Fibroblast of lung (primary cell): ENCODE data around the gene PPAT. TPM values are rescaled to one million over a fixed set of nuclear protein-coding genes. Genes with fewer than 3 reads are reported as not detected.
"Not testable (repeated sequence)": the region's sequence is repeated elsewhere in the genome, so short reads cannot be mapped to it uniquely, and the experiment has no call there.

ENCODE experiments used
- DNase-seq, 2 donors: peaks; one replicate each; pipeline versions ENCODE4 v3.0.0 to v3.0.0-alpha.2; 2010; ENCODE audit warnings: low read depth in 2 of 2
- H2AFZ ChIP-seq: 2 replicates; pipeline ENCODE4 v1.5.1; 2012; ENCODE audit warnings: low read length, control low read depth, inconsistent platforms
- H3K27ac ChIP-seq: 2 replicates; pipeline ENCODE4 v1.5.1; 2011; ENCODE audit warnings: low read length, control low read depth; ENCODE audit not compliant: insufficient read depth
- H3K27me3 ChIP-seq: 2 replicates; pipeline ENCODE4 v1.5.1; 2011; ENCODE audit warnings: mild to moderate bottlenecking, low read length; ENCODE audit not compliant: control insufficient read depth, insufficient read depth
- H3K36me3 ChIP-seq: 2 replicates; pipeline ENCODE4 v1.5.1; 2011; ENCODE audit warnings: low read length; ENCODE audit not compliant: control insufficient read depth, insufficient read depth
- H3K4me1 ChIP-seq: 2 replicates; pipeline ENCODE4 v1.5.1; 2011; ENCODE audit warnings: low read length; ENCODE audit not compliant: control insufficient read depth, insufficient read depth; ENCODE audit errors: extremely low read depth
- H3K4me2 ChIP-seq: 2 replicates; pipeline ENCODE4 v1.5.1; 2011; ENCODE audit warnings: low read length, control low read depth; ENCODE audit not compliant: insufficient read depth; ENCODE audit errors: extremely low read depth
- H3K4me3 ChIP-seq, 4 experiments: fragments of 200-600 bp in 1 of 4; sonication (generic) in 1 of 4; replicated peaks in 1 of 4; 2 replicates each; pipeline ENCODE4 v1.5.1; 2011 to 2016; ENCODE audit warnings: low read length in 4 of 4, low read depth in 3 of 4, mild to moderate bottlenecking in 3 of 4, control low read depth in 2 of 4, inconsistent platforms in 1 of 4, mixed read lengths in 1 of 4; ENCODE audit not compliant: insufficient read depth in 1 of 4; ENCODE audit errors: control extremely low read depth in 1 of 4
- H3K79me2 ChIP-seq: 2 replicates; pipeline ENCODE4 v1.5.1; 2012; ENCODE audit warnings: mild to moderate bottlenecking, low read length, inconsistent platforms; ENCODE audit not compliant: control insufficient read depth, insufficient read depth
- H3K9ac ChIP-seq: 2 replicates; pipeline ENCODE4 v1.5.1; 2011; ENCODE audit warnings: mild to moderate bottlenecking, low read length, control low read depth; ENCODE audit not compliant: insufficient read depth
- H3K9me3 ChIP-seq: 2 replicates; pipeline ENCODE4 v1.5.1; 2012; ENCODE audit warnings: low read depth, low read length; ENCODE audit not compliant: control insufficient read depth, insufficient read depth
- H4K20me1 ChIP-seq: 2 replicates; pipeline ENCODE4 v1.5.1; 2011; ENCODE audit warnings: low read length; ENCODE audit not compliant: control insufficient read depth, insufficient read depth; ENCODE audit errors: extremely low read depth
- EZH2 ChIP-seq: IDR thresholded peaks from 2 replicates; pipeline ENCODE4 v1.5.1; 2012; ENCODE audit warnings: low read length, control low read depth, mild to moderate bottlenecking; ENCODE audit errors: missing control alignments
- polyA plus RNA-seq, 2 donors: library from polyadenylated mRNA; depleted of rRNA in 1 of 2; stranded (reverse) in 1 of 2; unstranded in 1 of 2; fragments of >200 nt; gene quantifications; 2 replicates each; pipeline ENCODE4 v1.2.1, GENCODE V29; 2011 to 2012; ENCODE audit warnings: missing spikeins in 1 of 2
- total RNA-seq: library from RNA; depleted of rRNA; stranded (reverse); fragments of >200 nt; gene quantifications from 2 replicates; pipeline ENCODE4 v1.2.1, GENCODE V29; 2014
- TF ChIP-seq, protein P1 (sequence below), 2 donors: IDR thresholded peaks in 1 of 2; conservative IDR thresholded peaks in 1 of 2; 1 replicate in 1 of 2; 2 replicates in 1 of 2; pipeline ENCODE4 v1.5.1; 2011 to 2012; ENCODE audit warnings: low read length in 2 of 2, control low read depth in 1 of 2, inconsistent platforms in 1 of 2, low read depth in 1 of 2, mild to moderate bottlenecking in 1 of 2

Gene PPAT
- total and polyA plus RNA-seq, 2 donors (not counting 1 experiment from before 2014, with no cell fraction given): 8.6 to 14.9 TPM

DNA sequence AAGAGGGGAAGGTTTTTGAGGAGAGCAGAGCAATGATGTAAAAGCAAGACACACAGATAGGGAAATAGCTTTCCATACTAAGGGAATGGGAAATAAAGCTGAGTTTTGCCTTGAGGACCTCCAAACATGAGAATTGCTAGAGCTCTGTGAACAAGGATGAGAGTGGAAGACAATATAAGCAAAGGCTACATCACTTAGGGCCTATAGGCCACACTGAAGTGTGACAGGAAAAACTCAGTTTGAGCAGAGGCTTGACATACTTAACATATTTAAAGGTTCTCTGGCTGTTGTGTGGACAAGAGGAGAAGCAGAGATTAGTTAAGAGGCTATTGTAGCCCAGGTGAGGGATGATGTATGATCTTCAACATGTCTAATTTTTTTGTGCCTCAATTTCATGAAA is 26.7 kb upstream of the PPAT start:
- no peaks in the 10 kb centered on the region for H3K27me3 ChIP-seq
- no peak for DNase-seq
- H4K20me1 ChIP-seq: no peaks in the 10 kb centered on the region
- no peak overlapping the region for H2AFZ ChIP-seq
- no peak for TF ChIP-seq EZH2
- TF ChIP-seq, protein P1, sequence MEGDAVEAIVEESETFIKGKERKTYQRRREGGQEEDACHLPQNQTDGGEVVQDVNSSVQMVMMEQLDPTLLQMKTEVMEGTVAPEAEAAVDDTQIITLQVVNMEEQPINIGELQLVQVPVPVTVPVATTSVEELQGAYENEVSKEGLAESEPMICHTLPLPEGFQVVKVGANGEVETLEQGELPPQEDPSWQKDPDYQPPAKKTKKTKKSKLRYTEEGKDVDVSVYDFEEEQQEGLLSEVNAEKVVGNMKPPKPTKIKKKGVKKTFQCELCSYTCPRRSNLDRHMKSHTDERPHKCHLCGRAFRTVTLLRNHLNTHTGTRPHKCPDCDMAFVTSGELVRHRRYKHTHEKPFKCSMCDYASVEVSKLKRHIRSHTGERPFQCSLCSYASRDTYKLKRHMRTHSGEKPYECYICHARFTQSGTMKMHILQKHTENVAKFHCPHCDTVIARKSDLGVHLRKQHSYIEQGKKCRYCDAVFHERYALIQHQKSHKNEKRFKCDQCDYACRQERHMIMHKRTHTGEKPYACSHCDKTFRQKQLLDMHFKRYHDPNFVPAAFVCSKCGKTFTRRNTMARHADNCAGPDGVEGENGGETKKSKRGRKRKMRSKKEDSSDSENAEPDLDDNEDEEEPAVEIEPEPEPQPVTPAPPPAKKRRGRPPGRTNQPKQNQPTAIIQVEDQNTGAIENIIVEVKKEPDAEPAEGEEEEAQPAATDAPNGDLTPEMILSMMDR (conservative IDR thresholded peaks at IDR 0.05 in 1 of 2, IDR thresholded peaks at IDR 0.05 in 1 of 2; ENCODE audit: low read depth in 1 of 2, low read length in 2 of 2): no peak
- H3K4me3 ChIP-seq: no peak overlapping the region
- H3K4me1 ChIP-seq: no peaks in the 10 kb centered on the region
- no peak overlapping the region for H3K4me2 ChIP-seq
- peaks cover 26% of the 10 kb centered on the region for H3K79me2 ChIP-seq
- H3K9me3 ChIP-seq: no peaks in the 10 kb centered on the region
- no peak overlapping the region for H3K9ac ChIP-seq
- no peaks in the 10 kb centered on the region for H3K36me3 ChIP-seq
- H3K27ac ChIP-seq: no peak overlapping the region

DNA sequence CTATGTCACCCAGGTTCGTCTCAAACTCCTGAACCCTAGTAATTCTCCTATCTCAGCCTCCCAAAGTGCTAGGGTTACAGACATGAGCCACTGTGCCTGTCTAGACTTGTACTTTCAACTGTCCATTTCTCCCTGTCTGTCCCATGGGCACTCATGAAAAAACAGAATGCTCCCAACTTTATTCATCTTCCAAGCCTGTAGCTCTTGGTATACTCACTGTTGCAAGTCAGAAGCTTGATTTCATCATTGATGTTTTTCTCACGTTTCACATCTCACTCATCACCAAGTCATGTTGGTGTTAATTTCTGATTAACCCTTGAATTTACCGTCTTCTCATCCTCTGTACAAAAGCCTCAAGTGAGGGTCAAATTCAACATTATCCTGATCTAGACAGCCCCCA is 24.7 kb upstream of the PPAT start:
- H3K36me3 ChIP-seq: peaks cover under 1% of the 10 kb centered on the region
- peaks cover 10% of the 10 kb centered on the region for H3K79me2 ChIP-seq
- no peaks in the 10 kb centered on the region for H4K20me1 ChIP-seq

DNA sequence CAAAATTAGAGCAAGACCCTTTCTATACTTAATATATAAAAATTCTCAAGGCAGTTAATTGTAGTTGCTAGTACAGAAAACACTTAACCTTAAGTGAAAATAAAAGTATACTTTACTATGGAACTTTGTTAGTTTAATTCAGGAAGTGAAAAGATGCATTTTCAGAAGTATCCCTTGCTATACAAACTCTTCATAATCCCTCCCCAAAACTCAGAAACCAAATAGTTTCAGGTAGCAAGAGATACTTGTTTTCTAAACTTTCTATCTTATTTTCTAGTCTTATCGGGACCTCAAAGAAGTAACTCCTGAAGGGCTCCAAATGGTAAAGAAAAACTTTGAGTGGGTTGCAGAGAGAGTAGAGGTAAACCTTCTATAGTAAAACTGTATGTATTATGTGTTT is 14.9 kb upstream of the PPAT start:
- H3K9ac ChIP-seq: no peak overlapping the region
- TF ChIP-seq, protein P1 (conservative IDR thresholded peaks at IDR 0.05 in 1 of 2, IDR thresholded peaks at IDR 0.05 in 1 of 2; ENCODE audit: low read depth in 1 of 2, low read length in 2 of 2): no peak
- no peak for TF ChIP-seq EZH2
- no peaks in the 10 kb centered on the region for H3K79me2 ChIP-seq
- H3K9me3 ChIP-seq: no peaks in the 10 kb centered on the region
- no peaks in the 10 kb centered on the region for H3K27me3 ChIP-seq
- no peak overlapping the region for H3K27ac ChIP-seq
- no peak overlapping the region for H2AFZ ChIP-seq
- H3K4me1 ChIP-seq: no peaks in the 10 kb centered on the region
- H3K4me3 ChIP-seq: no peak overlapping the region
- peaks cover 4% of the 10 kb centered on the region for H3K36me3 ChIP-seq
- DNase-seq: no peak
- H4K20me1 ChIP-seq: no peaks in the 10 kb centered on the region
- H3K4me2 ChIP-seq: no peak overlapping the region

More for the DNA sequence above, 24.7 kb upstream of the PPAT start:
- Histone ChIP-seq H3K9ac (no peak overlapping the region), H2AFZ (no peak overlapping the region), H3K27me3 (no peaks in the 10 kb centered on the region), H3K4me2 (no peak overlapping the region), H3K4me3 (no peak overlapping the region), H3K9me3 (no peaks in the 10 kb centered on the region), H3K4me1 (no peaks in the 10 kb centered on the region), H3K27ac (no peak overlapping the region)
- TF ChIP-seq EZH2: no peak
- TF ChIP-seq, protein P1 (conservative IDR thresholded peaks at IDR 0.05 in 1 of 2, IDR thresholded peaks at IDR 0.05 in 1 of 2; ENCODE audit: low read depth in 1 of 2, low read length in 2 of 2): no peak
- DNase-seq: no peak

DNA sequence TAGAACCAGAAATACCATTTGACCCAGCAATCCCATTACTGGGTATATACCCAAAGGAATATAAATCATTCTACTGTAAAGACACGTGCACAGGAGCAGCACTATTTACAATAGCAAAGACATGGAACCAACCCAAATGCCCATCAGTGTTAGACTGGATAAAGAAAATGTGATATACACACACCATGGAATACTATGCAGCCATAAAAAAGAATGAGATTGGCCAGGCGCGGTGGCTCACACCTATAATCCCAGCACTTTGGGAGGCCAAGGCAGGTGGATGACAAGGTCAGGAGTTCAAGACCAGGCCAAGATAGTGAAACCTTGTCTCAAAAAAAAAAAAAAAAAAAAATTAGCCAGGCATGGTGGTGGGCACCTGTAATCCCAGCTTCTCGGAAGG is 14.1 kb upstream of the PPAT start:
- DNase-seq, H3K9ac ChIP-seq, H3K36me3 ChIP-seq, H3K4me2 ChIP-seq, H3K9me3 ChIP-seq, H3K4me1 ChIP-seq, H3K27ac ChIP-seq, H3K27me3 ChIP-seq, H3K79me2 ChIP-seq, H2AFZ ChIP-seq, H4K20me1 ChIP-seq, H3K4me3 ChIP-seq: not testable (repeated sequence)
